Stimulated activated CD8-positive, alpha-beta memory T cell treated with anti-CD3 and anti-CD28 coated beads, Interleukin-7, amount 100 ng/mL, for 4 hours (primary cell): ENCODE results near the gene SCMH1.
"Not testable (repeated sequence)": the region's sequence is repeated elsewhere in the genome, so short reads cannot be mapped to it uniquely, and the experiment has no call there.

Experiments
- DNase-seq, 2 donors: peaks; one replicate each; pipeline ENCODE4 v3.0.0-alpha.2; 2020; ENCODE audit warnings: low read depth in 2 of 2

Gene SCMH1

DNA sequence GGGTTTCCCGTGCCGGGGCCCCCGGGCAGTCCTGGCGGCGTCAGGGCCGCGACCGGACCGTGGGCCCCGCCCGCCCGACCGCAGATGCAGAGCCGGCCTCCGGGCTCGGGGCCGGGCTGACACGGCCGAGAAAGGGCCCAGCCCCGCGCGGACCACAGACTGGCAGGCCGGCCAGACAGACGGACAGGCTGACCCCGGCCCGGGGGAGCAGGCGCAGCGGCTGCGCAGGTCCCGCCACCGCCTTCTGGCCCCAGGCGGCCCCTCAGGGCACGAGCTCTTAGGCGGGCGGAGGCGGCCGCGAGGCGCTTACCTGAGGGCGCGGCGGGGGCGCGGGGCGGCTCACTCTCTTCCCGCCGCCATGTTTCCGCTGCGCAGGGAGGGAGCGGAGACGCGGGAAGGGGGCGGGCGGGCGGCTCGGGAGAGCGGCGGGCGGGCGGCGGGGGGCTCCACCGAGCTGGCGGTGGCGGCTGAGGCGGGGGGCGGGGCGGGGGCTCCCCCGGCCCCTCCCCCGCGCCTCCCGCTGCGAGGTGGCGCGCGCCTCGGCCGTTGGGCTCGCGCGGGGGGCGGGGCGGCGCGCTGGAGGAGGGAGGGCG lies at the start of gene SCMH1:
SCMH1 (minus strand) TSS at position 558 of the 593 bp plus-strand sequence. CDS start 56,173 bp downstream, outside the sequence.
- DNase-seq = peak; percentile 17 to 63

DNA sequence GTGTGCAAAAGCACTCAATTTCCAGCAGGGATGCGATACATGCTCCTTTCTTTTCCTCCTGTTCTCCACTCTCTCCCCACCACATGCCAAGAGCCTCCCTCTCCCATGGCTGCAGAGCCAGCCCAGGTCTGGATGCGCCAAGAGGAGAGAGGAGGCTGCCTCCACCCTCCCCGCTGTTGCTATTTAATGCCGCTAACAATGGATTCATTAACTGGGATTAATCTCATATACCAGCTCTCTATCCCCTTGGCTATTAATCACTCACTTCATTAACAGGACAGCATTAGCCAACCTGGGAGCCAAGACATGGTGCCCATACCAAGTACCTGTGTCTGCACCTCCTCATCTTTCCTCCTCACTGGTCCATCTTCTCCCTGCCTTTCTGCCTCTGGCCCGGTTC lies 49.1 kb upstream of the SCMH1 start:
- DNase-seq = no peak

DNA sequence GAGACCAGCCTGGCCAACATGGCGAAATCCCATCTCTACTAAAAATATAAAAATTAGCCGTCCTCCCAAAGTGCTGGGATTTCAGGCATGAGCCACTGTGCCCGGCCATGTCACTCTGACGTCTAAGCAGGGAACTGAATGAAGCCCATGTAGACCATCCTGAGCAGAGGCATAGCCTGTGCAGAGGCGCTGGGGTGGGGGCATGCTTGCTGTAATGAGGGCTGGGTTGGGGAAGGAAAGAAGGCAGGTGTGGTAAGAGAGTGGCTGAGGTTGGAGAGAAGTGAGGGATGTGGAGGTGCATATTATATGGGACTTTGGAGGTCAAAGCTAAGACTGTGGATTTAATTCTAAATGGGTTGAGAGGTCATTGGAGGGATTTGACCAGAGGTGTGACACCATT lies 47.1 kb upstream of the SCMH1 start:
- DNase-seq = no peak

DNA sequence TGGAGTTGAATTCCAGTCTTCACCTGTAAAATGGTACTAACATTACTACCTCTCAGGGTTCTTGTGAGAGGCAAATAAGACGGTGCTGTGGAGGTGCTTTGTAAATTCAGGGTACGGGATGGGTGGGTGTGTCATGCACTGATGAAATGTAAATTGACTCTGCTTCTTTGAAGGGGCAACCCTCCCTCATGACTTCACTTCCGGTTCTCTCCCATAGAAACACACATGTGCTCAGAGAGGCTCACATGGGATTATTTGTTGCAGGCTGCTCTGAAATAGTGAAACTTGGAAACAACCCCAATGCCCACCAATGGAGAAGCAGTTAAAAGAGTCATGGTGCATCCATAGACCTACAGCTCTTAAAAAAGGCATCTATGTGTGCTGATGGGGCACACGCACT lies 44.9 kb upstream of the SCMH1 start:
- DNase-seq = no peak

DNA sequence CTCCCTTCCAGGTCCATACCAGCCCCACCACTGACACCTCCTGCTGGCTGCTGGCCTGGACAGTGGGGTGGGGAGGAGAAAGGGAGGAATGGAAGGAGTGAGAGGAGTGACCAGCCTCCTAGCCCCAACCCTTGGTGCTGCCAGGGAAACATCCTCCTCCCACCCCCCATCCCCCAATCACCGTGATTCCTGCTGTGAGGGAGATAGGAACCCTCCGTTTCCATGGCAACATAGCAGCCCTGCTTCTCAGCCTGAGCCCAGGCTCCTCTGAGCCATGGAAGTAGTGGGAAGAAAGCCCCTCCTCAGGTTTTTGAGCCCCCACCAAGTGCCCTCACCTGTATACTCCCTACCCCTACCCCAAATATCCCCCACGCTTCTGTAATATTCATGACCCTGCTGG lies 44.4 kb upstream of the SCMH1 start:
- DNase-seq = no peak

DNA sequence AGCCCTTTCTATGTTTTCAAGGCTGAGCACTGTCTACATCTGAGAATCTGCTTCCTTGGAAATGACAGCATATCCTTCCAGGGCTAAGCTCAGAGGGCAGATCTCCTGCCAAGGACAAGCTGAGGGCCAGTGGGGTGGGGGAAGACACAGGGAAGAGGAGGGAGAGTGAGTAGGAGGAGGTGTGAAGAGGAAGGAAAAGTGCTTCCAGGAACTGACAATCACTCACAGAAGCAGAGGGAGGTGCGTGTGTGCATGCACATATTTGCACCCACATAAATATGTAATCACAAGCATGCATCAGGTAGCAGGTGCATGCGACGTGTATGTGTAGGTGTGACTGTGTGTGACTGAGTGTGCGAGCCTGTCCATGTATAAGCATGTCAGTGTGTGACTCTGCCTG lies 43.7 kb upstream of the SCMH1 start:
- DNase-seq = no peak

DNA sequence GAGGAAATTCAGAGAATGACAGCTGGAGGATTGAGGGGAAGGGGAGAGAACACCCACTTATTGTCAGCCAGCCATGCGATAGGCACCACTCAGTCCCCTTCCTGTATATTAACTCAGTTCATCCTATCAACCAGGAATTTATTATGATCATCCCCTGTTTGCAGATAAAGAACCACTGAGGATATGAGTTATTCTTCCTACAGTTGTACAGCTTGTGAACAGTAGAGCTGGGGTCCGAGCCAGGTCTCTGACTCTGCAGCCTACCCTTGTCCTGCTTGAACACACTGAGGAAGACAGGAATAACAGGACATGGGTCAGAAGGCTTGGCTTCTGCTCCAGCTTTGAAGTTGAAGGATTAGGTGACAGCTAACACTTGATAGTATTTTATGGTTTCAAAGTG lies 42.0 kb upstream of the SCMH1 start:
- DNase-seq = no peak

DNA sequence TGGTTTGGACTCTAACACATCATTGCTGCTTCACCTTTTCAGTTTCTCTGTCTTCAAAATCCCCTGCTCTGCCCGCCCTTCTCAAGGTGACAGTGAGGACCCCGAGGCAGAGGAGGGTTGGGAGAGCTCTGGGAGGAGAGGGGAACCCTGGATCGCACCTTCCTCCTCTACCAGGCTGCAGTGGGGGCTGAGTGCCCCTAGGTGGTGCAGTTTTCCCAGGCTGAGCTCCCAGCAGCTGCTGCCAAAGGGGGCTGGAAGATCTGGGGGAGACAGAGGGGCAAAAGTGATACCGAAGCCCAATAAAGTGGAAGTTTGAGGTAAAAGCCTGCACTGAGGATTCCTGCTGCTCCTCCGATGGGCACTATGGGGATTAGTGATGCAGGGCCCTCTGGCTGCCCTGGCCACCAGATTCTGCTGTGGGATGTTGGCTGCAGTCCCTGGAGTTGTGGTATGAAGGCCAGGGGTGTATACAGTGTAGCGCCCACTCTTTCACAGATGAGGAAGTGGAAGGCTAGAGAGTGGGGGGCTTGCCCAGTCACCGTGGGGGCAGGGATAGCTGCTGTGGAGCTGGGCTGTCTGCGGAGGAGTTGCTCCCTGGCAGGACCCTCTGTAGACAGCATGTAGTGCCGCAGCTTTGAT lies 40.7 kb upstream of the SCMH1 start:
- DNase-seq = peak in 1 of 2 donors; percentile 17

DNA sequence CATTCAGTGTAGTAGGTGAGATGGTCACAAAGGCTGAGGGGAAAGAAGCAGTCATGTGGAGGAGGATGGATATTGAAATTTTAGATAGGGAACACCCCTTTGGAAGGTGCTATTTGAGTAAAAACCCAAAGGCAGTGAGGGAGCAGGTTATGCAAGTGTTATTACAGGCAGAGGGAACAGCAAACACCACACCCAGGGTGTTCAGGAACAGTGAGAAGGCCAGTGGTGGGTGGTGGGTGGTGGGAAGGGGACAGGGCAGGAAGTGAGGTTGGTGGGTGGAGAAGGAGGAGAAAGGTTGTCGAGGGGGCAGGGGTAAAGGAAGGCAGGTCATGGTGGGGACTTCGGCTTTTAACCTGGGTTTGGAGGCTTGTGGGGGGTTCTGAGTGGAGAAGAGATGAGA lies 39.2 kb upstream of the SCMH1 start:
- no peak for DNase-seq

DNA sequence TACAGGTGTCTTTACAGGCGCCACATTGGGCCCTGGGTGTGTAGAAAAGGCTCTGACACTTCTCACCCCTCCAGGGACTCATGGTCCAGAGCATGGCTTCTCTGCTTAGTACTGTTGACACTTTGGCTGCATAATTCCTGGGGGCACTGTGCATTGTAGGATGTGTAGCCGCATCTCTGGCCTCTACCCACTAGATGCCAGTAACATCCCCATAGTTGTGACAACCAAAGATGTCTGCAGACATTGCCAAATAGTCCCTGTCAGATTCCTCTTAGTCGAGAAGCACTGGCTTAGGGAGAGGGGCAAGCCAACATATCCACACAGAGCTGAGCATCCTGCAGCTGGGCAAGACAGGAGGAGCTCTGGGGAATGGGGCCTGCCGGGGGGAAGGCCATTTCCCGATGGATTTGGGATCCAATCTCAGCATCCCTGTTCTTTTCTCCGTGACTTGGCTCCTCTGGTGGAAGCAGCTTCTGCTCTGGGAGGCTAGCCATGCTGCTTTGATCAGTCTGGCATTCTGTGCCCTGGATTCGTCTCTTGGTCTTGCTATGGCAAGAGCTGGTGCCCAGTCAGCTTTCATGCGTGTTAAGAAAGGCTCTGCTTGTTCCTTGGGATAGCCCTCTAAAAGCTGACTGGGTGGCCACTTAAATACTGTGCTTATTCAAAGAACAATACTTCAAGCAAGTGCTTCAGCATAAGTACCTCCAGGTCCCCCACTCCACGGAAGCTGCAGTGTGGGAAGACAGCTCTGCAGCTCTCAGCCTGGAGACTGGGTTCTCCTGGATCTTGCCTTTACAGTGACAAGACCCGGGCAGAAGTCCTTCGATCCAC lies 38.3 kb upstream of the SCMH1 start:
- no peak for DNase-seq

DNA sequence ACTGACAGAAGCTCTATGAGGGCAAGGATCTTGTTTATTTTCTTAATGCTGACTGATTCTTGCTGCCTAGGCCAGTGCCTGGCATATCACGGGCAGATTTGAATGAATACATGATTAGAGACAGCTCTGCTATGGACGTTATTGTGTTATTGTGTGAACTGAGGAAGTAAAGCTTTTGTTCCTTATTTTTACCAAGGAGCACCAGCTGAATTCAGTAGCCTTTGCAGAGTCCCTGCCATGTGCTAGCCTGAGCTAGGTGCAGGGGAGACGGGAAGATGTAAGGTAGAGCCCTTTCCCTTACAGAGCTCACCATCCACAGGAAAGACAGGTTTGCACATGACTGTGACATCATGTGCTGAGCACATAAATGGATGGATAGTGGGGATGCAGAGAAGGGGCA lies 36.0 kb upstream of the SCMH1 start:
- no peak for DNase-seq

DNA sequence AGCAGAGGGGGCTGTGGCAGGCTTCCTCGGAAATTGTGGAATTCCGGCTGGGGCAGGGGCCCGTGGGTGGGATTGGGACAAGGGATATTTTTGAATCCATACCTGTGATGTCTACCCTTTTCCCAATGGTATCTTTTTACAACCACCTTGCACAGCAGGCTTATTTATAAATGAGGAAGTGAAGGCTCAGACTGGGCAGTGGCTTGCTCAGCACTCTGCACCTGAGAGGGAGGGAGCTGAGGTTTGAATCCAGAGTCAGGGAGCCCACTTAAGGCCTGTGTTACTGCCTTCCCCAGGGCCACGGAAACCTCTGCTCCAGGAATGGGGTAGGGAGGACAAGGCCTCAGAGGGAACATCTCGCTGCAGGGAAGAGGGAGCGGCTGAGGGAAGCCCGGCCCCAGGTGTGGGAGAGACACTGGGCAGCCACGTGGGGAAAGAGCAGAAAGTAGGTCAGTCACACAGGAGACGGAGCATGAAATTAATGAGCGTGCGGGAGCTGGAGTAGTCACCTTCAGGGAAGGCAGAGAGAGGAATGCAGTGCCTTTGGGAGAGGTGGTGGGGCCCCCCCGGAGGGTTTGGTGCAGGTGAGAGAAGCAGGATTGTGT lies 35.4 kb upstream of the SCMH1 start:
- no peak for DNase-seq

DNA sequence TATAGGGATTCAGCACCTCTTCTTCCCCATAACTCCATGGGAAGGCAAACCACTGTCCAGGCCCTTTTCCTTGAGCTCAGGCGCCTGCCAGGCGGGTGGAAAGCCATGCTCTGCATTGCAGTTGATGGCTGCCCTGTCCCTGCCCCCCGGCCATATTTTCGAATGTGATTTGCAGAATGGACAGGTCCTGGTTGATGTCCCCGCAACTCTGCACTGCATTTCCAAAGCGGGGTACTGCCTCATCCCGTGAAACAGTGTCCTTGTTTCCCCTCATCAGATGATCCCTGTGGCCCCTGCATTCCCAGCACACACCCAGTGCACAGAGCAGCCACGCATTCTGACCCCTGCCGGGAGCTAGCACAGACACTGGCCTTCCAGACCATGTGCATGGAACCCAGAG lies 33.7 kb upstream of the SCMH1 start:
- DNase-seq = no peak

DNA sequence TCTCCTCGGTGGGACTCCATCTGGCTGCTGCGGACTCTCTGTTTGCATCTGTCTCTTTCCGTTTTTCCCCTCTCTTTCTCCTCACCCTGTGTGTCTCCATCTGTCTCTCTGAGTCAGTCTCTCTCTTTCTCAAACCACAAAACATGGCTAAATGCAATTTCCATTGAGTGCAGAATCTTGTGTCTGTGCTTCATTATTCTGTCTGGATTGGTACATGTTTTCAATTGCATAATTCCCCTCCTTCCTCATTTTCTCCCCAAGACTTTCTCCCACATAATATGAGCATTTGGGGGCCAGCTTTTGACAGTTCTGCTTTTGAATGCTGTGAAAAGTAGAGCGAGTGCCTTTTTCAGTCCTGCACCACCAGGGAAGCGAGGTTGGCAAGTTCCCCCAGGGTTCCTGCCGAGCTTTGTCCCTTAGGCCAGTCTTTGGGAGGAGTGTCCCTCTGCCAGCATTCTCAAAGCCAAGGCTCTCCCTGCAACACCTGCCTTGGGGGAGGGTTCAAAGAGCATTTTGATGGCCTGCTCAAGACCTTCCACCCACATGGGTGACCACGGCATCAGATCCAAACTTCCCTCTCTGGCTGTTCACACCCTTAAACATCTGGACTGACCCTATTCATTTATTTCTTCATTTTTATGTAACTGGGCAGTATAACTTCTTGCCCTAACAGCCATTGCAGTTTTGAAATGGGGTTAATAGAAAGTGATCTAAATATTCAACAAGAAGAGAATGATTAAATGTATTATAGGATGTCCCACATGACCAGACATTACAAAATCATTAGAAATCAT lies 32.8 kb upstream of the SCMH1 start:
- DNase-seq = no peak

DNA sequence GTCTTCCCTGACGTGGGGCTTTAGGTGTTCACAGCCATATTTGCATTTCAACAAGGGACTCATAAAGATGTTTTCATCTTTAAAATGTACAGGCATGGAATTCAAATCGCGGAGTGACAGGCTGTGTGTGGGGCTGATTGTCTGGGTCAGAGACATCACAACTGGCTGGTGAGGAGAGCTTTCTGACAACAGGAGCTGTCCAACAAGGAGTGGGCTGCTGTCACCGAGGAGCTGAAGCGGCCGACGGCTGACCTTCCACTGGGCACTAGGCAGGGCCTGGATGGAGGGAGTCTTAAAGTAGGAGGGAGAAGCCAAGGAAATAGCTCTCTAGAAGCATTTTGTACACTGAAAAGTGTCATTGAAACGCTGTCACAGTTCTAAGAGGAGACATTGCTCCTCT lies 30.5 kb upstream of the SCMH1 start:
- DNase-seq = no peak

DNA sequence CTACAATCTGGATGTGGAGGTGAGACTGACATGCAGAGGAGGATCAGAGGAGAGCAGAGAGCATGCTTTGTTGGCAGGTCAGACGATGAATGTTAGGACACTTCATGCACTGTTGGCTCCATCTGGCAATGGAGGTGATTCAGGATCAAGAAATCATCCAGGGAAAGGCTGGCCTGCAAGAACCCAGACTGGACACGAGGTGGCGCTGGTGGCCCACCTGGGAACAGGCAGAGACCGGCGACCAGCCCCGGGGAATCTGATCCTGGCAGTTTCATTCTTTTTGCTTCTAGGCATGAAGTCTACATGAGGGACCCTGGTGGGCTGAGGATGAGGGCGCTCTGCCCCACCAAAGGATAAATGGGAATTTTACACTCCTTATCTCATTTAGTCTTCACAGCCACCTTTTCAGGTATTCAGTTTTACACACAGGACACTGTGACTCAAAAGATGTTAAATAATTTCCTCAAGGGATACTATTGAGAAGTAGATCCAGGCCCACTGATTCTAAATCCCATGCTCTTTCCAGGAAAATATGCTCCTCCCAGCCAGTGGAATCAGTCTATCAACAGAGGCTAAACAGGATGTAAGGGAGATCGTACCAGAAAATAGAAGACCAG lies 26.2 kb upstream of the SCMH1 start:
- DNase-seq = peak; percentile 35 to 45

DNA sequence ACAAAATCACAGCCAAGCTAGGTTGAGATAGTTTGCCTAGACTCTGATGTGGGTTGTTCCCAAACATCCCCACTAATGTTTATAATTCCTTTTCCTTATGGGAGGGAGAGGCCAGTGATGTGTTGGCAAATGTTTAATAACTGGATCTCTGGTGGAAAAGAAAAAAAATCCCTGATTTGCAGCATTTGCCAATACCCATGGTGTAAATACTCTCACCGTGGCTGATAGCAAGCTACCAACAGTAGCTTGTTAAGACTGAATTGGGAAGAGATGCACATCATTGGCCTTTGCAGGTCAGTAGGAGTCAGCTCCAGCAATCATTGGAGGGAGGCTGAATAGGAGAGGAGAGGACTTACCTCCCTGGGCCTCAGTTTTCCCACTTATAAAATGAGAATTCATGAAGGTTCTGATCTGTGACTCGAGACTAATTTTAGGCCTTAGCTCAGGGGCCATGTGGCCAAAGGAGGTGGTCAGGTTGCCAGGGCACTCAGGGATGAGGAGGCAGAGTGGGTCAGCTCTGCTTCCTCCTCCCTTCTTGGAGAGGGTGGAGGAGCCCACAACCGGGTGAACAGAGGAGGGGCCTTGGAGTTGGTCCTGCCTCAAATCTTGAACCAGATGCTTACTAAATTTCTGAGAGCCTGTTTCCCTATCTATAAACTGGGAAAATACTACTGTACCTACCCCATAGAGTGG lies 20.0 kb upstream of the SCMH1 start:
- DNase-seq = no peak

DNA sequence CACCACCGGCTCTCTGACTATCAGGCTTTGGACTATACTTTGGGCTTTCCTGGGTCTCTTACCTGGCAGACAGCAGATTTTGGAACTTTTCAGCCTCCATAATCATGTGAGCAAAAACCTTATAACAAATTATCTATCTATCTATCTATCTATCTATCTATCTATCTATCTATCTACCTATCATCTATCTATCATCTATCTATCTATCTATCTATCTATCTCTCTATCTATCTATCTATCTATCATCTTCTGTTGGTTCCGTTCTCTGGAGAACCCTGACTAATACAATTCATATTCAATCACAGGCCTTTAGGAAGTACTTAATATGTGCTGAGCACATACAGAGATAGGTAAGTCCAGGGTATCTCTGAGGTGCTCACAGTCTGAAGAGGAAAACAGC lies 18.7 kb upstream of the SCMH1 start:
- DNase-seq = no peak

DNA sequence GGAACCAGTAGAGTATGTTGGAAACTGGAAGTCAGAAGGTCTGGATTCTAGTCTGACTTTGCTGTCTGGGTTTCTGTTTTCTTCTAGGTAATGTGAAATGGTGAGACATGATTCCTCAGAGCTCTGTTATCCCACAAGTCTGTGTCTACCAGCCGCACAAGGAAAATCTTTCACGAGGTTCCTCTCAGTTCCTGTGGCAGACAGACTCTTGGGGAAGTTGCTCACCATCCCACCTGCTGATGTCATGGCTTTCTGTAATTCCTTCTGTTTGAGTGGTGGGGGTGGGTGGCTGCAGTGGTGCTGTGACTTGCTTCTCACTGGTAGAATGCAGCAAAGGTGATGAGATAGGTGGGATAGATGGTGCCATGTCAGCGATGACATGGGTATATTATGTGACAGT lies 17.1 kb upstream of the SCMH1 start:
- DNase-seq = no peak

DNA sequence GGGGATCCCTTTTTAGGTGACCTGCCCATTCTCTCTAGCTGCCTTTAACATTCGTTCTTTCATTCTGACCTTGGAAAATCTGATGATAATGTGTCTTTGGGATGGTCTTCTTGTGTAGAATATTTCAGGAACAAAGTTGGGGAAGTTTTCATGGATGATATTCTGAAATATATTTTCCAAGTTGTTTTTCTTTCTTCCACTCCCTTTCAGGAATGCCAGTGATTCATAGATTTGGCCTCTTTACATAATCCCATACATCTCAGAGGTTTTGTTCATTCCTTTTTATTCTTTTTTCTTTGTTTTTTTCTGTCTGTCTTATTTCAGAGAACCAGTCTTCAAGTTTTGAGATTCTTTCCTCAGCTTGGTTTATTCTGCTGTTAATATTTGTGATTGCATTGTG lies 13.9 kb upstream of the SCMH1 start:
- no peak for DNase-seq

DNA sequence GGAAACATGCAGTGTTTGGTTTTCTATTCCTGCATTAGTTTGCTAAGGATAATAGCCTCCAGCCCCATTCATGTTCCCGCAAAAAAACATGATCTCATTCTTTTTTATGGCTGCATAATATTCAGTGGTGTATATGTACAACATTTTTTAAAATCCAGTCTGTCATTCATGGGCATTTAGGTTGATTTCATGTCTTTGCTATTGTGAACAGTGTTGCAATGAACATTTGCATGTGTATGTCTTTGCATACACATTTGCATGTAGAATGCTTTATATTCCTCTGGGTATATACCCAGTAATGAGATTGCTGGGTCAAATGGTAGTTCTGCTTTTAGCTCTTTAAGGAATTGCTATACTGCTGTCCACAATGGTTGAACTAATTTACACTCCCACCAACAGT lies 9.0 kb upstream of the SCMH1 start:
- not testable (repeated sequence) for DNase-seq
